Measurements from ENCODE around the gene THSD4.

Gene THSD4

GRCh38 chr15:71463156-71463665 is 347.9 kb downstream of the THSD4 start:
- H3K27ac ChIP-seq, result no peak overlapping the region
- TF ChIP-seq, protein P1, sequence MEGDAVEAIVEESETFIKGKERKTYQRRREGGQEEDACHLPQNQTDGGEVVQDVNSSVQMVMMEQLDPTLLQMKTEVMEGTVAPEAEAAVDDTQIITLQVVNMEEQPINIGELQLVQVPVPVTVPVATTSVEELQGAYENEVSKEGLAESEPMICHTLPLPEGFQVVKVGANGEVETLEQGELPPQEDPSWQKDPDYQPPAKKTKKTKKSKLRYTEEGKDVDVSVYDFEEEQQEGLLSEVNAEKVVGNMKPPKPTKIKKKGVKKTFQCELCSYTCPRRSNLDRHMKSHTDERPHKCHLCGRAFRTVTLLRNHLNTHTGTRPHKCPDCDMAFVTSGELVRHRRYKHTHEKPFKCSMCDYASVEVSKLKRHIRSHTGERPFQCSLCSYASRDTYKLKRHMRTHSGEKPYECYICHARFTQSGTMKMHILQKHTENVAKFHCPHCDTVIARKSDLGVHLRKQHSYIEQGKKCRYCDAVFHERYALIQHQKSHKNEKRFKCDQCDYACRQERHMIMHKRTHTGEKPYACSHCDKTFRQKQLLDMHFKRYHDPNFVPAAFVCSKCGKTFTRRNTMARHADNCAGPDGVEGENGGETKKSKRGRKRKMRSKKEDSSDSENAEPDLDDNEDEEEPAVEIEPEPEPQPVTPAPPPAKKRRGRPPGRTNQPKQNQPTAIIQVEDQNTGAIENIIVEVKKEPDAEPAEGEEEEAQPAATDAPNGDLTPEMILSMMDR (conservative IDR thresholded peaks at IDR 0.05), result no peak

DNA sequence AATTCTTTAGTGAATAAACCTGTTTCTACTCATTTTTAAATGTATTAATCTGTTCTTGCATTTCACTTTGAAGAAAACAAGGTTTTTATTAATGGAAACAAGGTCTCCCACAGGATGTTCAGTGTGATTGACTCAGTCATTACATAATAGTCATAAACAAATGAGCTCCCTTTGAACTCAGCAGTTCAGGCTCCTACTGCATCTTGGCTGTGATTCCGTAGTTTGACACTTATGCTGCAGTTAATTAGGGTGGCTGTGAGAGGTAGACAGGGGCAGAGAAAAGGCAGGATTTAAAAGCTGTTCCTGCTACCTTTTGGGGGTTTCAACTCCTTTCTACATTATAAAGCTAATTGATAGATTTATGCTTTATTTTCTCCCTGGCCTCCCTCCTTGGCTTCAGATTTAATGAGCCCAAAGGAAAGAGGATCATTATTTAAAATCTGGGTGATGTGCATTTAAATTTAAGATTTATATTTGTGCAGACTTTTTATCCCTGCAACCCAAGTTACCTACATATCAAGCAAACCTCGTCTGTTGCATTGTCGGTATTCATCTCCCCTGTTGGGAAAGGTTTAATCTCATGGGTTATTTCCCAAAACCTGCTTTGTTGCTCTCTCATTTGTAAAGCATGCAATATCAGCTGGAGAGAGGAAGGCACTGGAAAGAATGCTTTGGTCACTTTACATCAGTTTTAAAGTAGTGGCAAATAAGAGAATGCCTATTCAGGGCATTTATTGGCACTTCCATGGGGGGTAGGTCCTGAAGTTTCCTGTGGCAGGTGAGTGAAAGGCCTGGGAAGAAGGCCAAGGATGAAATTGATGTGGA is 350.1 kb downstream of the THSD4 start:
- H3K27ac ChIP-seq, result no peak overlapping the region
- TF ChIP-seq, protein P1 (conservative IDR thresholded peaks at IDR 0.05), result no peak

GRCh38 chr15:71468715-71469114 is 353.4 kb downstream of the THSD4 start:
- TF ChIP-seq, protein P1 (conservative IDR thresholded peaks at IDR 0.05), result no peak
- H3K27ac ChIP-seq, result no peak overlapping the region

DNA sequence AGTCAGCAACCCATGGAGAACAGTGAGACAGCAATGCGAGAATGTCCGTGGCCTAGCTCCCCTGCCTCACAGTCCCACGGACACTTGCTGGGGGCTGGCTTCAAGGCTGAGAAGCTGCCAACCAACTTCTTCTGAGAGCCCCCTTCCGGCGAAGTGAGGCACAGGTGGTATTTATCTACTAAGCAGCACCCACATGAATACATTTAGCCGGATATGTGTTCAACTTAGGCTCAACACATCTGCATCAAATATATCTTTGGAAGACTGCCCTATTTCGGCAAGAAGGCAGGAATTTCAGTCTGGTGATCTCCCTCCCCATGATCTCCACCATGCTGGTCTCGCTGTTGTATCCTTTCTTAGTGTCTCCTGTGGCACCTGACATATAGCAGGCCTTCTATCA is 354.1 kb downstream of the THSD4 start:
- TF ChIP-seq, protein P1 (conservative IDR thresholded peaks at IDR 0.05), result no peak
- H3K27ac ChIP-seq, result no peak overlapping the region

- TF ChIP-seq, protein P1 (conservative IDR thresholded peaks at IDR 0.05), result no peak
- H3K27ac ChIP-seq, result no peak overlapping the region
Observed at GRCh38 chr15:71471347-71471746, 356.1 kb downstream of the THSD4 start.

GRCh38 chr15:71472566-71472965 is 357.3 kb downstream of the THSD4 start:
- TF ChIP-seq, protein P1 (conservative IDR thresholded peaks at IDR 0.05), result no peak
- H3K27ac ChIP-seq, result no peak overlapping the region

DNA sequence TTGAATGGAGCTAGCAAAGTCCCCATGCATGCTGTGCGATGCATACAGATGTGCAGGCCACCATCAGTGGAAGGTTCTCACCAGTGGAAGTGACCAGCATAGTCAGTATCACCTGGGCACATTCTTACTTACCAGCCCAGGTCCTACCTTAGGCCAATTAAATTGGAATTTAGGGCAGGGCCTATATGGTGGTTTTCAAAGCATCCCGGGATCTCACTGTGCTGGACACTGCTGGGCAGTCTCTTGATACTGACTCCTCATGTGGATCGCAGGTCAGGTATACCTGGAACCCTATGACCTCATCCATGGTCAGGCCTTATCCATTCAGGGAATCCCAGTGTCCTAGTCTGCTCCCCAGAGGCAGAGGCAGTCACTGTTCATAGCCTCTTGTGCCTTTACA is 358.5 kb downstream of the THSD4 start:
- TF ChIP-seq, protein P1 (conservative IDR thresholded peaks at IDR 0.05), result no peak

More for the DNA sequence above, 358.5 kb downstream of the THSD4 start:
- H3K27ac ChIP-seq, result no peak overlapping the region

All from VCaP (cell line).